Upper lobe of left lung (tissue), 6 donors: Measurements from ENCODE around the gene ACOX2. TPM values are rescaled to one million over a fixed set of nuclear protein-coding genes. Genes with fewer than 3 reads are reported as not detected.

Source experiments
- ATAC-seq, 2 donors: fragments of 200-7000 bp; cut with Tn5 transposase; one replicate each; pipeline ENCODE4 v1.9.1; 2022; ENCODE audit warnings: mild to moderate bottlenecking in 2 of 2, moderate library complexity in 2 of 2; ENCODE audit not compliant: low FRiP score in 2 of 2
- DNase-seq, 2 donors: peaks; one replicate each; pipeline ENCODE4 v3.0.0-alpha.2; 2019 to 2020
- H3K27ac ChIP-seq, 4 donors: fragments of 200-600 bp; sonication (generic); one replicate each; pipeline ENCODE4 v1.5.1; 2016 to 2019
- H3K27me3 ChIP-seq, 4 donors: fragments of 200-600 bp; sonication (generic); one replicate each; pipeline ENCODE4 v1.5.1; 2017 to 2019
- H3K36me3 ChIP-seq, 4 donors: fragments of 200-600 bp; sonication (generic); one replicate each; pipeline ENCODE4 v1.5.1; 2016 to 2019
- H3K4me1 ChIP-seq, 4 donors: fragments of 200-600 bp; sonication (generic); one replicate each; pipeline ENCODE4 v1.5.1; 2018 to 2019
- H3K4me3 ChIP-seq, 4 donors: fragments of 200-600 bp; sonication (generic); one replicate each; pipeline ENCODE4 v1.5.1; 2017 to 2019; ENCODE audit warnings: mild to moderate bottlenecking in 2 of 4, moderate library complexity in 1 of 4
- H3K9me3 ChIP-seq, 4 donors: fragments of 200-600 bp; sonication (generic); one replicate each; pipeline ENCODE4 v1.5.1; 2018 to 2019
- EP300 ChIP-seq, 4 donors: sonication (generic); formaldehyde crosslinking; IDR thresholded peaks; one replicate each; pipeline ENCODE4 v1.5.1; 2017; ENCODE audit warnings: antibody characterized with exemption in 4 of 4, control low read depth in 2 of 4
- POLR2A ChIP-seq, 4 donors: fragments of 450-650 bp; IDR thresholded peaks; one replicate each; pipeline ENCODE4 v1.5.1; 2016 to 2017; ENCODE audit warnings: antibody characterized with exemption in 4 of 4, mild to moderate bottlenecking in 2 of 4
- POLR2AphosphoS5 ChIP-seq, 2 donors: sonication (generic); formaldehyde crosslinking; IDR thresholded peaks; one replicate each; pipeline ENCODE4 v1.5.1; 2017; ENCODE audit warnings: antibody characterized with exemption in 2 of 2
- WGBS, 2 donors: methylation state at CpG; one replicate each; pipeline ENCODE4 v1.1.5; 2017 to 2018; 5-methylcytosine and 5-hydroxymethylcytosine counted together
- total RNA-seq, 6 donors: library from RNA; depleted of rRNA in 4 of 6; stranded (reverse); fragments of >200 nt in 4 of 6; gene quantifications; one replicate each; pipeline versions ENCODE4 v1.1.0 to v1.2.1, GENCODE V29; 2016 to 2021
- TF ChIP-seq, protein P1 (sequence below), 6 experiments: fragments of 450-650 bp in 4 of 6; fragments of 200-600 bp in 2 of 6; sonication (generic) in 2 of 6; IDR thresholded peaks; one replicate each; pipeline ENCODE4 v1.5.1; 2016 to 2019; ENCODE audit warnings: antibody characterized with exemption in 6 of 6
- donor health status: DM: no; HTN: no; CAD: no; lungs with moderate emphysema.
- donor health status: DM: no; HTN: yes; CAD: no; lungs with severe emphysema.

The ACOX2 gene
- total RNA-seq, 6 donors from 2014 or later, result 5.2 to 32.5 (median 15.8) TPM

GRCh38 chr3:58556001-58556400 is 19.0 kb upstream of the ACOX2 start:
- no peak for ATAC-seq
- 88 to 89% methylated on average over 5 of the region's 5 CpGs for WGBS, 2 donors
- Histone ChIP-seq H3K27me3 (no peaks in the 10 kb centered on the region), H3K27ac (no peak overlapping the region), H3K4me3 (no peak overlapping the region), H3K4me1 (no peaks in the 10 kb centered on the region), H3K9me3 (no peaks in the 10 kb centered on the region), H3K36me3 (no peaks in the 10 kb centered on the region)
- DNase-seq, result peak in 1 of 2 donors; percentile 3
- TF ChIP-seq POLR2AphosphoS5 (IDR thresholded peaks at IDR 0.05) (no peak), EP300 (IDR thresholded peaks at IDR 0.05) (no peak)

GRCh38 chr3:58555203-58555602 is 18.2 kb upstream of the ACOX2 start:
- 88 to 94% methylated on average over 2 of the region's 2 CpGs for WGBS, 2 donors
- no peaks in the 10 kb centered on the region for H3K4me1 ChIP-seq
- no peak overlapping the region for H3K27ac ChIP-seq
- H3K9me3 ChIP-seq, result no peaks in the 10 kb centered on the region
- TF ChIP-seq EP300 (IDR thresholded peaks at IDR 0.05) (no peak), POLR2AphosphoS5 (IDR thresholded peaks at IDR 0.05) (no peak), POLR2A (IDR thresholded peaks at IDR 0.05) (no peak)
- TF ChIP-seq, protein P1, sequence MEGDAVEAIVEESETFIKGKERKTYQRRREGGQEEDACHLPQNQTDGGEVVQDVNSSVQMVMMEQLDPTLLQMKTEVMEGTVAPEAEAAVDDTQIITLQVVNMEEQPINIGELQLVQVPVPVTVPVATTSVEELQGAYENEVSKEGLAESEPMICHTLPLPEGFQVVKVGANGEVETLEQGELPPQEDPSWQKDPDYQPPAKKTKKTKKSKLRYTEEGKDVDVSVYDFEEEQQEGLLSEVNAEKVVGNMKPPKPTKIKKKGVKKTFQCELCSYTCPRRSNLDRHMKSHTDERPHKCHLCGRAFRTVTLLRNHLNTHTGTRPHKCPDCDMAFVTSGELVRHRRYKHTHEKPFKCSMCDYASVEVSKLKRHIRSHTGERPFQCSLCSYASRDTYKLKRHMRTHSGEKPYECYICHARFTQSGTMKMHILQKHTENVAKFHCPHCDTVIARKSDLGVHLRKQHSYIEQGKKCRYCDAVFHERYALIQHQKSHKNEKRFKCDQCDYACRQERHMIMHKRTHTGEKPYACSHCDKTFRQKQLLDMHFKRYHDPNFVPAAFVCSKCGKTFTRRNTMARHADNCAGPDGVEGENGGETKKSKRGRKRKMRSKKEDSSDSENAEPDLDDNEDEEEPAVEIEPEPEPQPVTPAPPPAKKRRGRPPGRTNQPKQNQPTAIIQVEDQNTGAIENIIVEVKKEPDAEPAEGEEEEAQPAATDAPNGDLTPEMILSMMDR (IDR thresholded peaks at IDR 0.05), result no peak
- H3K4me3 ChIP-seq, result no peak overlapping the region
- no peak for DNase-seq
- no peak for ATAC-seq
- H3K36me3 ChIP-seq, result no peaks in the 10 kb centered on the region
- H3K27me3 ChIP-seq, result no peaks in the 10 kb centered on the region

DNA sequence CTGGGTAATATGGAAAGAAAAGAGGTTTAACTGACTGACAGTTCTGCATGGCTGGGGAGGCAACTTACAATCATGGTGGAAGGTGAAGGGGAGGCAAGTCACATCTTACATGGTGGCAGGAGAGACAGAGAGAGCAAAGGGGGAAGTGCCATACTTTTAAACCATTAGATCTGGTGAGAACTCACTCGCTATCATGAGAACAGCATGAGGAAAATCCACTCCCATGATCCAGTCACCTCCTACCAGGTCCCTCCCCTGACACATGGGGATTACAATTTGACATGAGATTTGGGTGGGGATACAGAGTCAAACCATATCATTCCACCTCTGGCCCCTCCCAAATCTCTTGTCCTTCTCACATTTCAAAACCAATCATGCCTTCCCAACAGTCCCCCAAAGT is 16.0 kb upstream of the ACOX2 start:
- no peak for DNase-seq
- H3K9me3 ChIP-seq, result no peaks in the 10 kb centered on the region
- H3K27me3 ChIP-seq, result no peaks in the 10 kb centered on the region
- H3K27ac ChIP-seq, result no peak overlapping the region
- ATAC-seq, result no peak
- no peak overlapping the region for H3K4me3 ChIP-seq
- H3K36me3 ChIP-seq, result no peaks in the 10 kb centered on the region
- 79 to 83% methylated on average over 1 of the region's 1 CpG for WGBS, 2 donors
- no peaks in the 10 kb centered on the region for H3K4me1 ChIP-seq
- TF ChIP-seq POLR2AphosphoS5 (IDR thresholded peaks at IDR 0.05), result no peak
- TF ChIP-seq EP300 (IDR thresholded peaks at IDR 0.05), result no peak
- TF ChIP-seq, protein P1 (IDR thresholded peaks at IDR 0.05), result no peak
- no peak for TF ChIP-seq POLR2A (IDR thresholded peaks at IDR 0.05)

DNA sequence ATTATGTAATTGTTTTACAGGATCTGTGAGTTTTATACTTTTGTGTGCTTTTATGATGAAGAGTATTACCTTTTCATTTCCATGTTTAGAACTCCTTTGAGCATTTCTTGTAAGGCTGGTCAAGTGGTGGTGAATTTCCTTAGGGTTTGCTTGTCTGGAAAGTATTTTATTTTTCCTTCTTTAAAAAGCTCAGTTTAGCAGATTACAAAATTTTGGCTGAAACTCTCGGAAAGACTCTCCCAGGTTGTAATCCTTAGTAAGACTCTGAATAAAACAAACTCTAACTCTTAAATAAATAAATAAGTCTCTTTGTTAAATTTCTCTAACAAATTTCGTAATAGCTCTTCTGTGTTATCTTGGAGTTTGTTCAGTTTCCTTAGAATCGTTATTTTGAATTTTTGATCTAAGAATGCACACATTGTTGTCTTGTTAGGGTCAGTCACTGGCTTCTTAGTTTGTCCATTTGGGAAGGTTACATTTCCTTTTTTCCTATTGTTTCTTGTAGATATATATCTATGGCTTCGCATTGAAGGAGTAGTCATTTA is 14.7 kb upstream of the ACOX2 start:
- H3K27me3 ChIP-seq, result no peaks in the 10 kb centered on the region
- WGBS, 2 donors, result 75 to 81% methylated on average over 4 of the region's 4 CpGs
- DNase-seq, result no peak
- H3K4me1 ChIP-seq, result no peaks in the 10 kb centered on the region
- H3K27ac ChIP-seq, result no peak overlapping the region
- no peaks in the 10 kb centered on the region for H3K36me3 ChIP-seq
- H3K9me3 ChIP-seq, result no peaks in the 10 kb centered on the region
- ATAC-seq, result no peak
- no peak overlapping the region for H3K4me3 ChIP-seq
- no peak for TF ChIP-seq POLR2AphosphoS5 (IDR thresholded peaks at IDR 0.05)
- TF ChIP-seq POLR2A (IDR thresholded peaks at IDR 0.05), result no peak
- TF ChIP-seq, protein P1 (IDR thresholded peaks at IDR 0.05), result no peak
- no peak for TF ChIP-seq EP300 (IDR thresholded peaks at IDR 0.05)

DNA sequence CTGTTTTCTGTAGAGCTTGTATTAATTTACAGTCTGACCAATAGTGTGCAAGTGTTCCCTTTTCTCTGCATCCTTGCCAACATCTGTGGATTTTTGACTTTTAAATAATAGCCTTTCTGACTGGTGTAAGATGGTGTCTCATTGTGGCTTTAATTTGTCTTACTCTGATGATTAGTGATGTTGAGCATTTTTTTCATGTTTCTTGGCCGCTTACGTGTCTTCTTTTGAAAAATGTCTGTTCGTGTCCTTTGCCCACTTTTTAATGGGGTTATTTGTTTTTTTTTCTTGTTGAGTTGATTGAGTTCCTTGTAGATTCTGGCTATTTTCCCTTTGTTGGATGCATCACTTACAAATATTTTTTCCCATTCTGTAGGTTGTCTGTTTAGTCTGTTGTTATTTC is 7.6 kb upstream of the ACOX2 start:
- TF ChIP-seq, protein P1 (IDR thresholded peaks at IDR 0.05), result no peak
- TF ChIP-seq POLR2A (IDR thresholded peaks at IDR 0.05), result no peak
- TF ChIP-seq POLR2AphosphoS5 (IDR thresholded peaks at IDR 0.05), result no peak
- TF ChIP-seq EP300 (IDR thresholded peaks at IDR 0.05), result no peak
- no peak for DNase-seq
- Histone ChIP-seq H3K4me1 (no peaks in the 10 kb centered on the region), H3K27me3 (no peaks in the 10 kb centered on the region), H3K4me3 (no peak overlapping the region), H3K36me3 (no peaks in the 10 kb centered on the region), H3K27ac (no peak overlapping the region), H3K9me3 (no peaks in the 10 kb centered on the region)
- 85 to 96% methylated on average over 3 of the region's 3 CpGs for WGBS, 2 donors
- ATAC-seq, result no peak
